NCI-H524 (cell line): Measurements from ENCODE around the gene HSDL2.
A peak's percentile ranks its signal among the peaks of the same experiment; 100 is the strongest.

Experiments used
- DNase-seq, 2 experiments: peaks; one replicate each; lab custom pipeline; 2025; lab: John Stamatoyannopoulos, UW

The HSDL2 gene

DNA sequence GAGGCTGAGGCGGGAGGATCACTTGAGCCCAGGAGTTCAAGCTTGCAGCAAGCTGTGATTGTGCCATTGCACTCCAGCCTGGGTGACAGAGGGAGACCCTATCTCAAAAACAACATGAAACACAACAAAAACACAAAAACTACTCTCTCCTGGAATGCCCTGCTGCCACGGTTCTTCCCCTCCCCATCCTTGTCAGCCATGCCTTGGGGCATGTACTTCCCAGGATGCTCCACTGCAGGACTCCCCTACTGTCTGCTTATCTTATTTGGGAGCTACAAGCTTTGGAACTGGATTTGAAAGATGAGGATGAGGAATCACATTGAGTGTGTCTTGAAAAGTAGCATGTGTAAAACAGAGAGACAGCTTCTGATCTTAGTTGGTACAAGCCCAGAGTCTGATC lies 66.6 kb downstream of the HSDL2 start:
- no peak for DNase-seq

DNA sequence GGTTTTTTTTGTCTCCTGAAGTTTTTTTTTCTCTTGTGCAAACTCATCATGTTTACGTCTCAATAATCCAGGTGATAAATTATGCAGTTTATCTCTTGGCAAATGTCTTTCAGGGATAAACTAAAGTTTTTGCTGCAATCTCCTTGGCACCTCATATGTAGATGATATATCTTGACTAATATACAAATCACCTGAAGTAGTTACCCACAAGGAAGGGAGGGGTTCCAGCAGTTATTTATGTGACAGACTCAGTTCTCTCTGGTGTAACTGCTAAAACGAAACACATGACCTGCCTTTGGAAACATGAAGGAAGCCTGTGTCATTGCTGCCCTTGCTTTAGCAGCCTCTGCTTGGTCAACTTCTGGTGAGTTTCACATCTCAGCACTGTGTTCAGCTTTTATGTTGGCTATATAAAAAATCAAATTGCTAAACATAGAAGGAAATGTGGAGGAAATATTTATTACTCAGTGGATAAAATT lies 67.4 kb downstream of the HSDL2 start:
- no peak for DNase-seq

DNA sequence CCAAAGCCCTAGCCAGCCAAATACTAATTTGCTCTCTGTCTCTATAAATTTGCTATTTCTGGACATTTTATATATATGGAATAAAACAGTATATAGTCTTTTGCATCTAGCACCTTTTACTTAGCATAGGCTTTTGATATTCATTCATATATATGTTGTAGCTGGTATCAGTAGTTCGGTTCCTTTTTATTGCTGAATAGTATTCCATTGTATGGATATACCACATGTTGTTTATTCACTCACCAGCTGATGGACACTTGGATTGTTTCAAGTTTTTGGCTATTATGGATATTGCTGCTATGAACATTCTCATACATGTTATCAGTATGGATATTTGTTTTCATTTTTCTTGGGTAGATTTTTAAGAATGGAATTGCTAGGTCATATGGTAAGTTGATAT lies 82.9 kb downstream of the HSDL2 start:
- DNase-seq, result no peak

DNA sequence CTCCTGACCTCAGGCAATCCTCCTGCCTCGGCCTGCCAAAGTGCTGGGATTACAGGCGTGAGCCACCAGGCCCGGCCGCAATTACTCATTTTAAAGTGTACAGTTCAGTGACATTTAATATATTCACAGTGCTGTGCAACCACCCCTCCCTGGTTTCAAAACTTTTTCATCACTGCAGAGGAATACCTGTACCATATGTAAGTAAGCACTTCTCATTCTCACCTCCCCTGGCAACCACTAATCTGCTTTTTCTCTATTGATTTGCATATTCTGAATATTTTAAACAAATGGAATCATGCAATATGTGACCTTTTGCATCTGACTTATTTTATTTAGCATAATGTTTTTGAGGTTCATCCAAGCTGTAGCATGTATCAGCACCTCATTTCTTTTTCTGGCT lies 85.4 kb downstream of the HSDL2 start:
- no peak for DNase-seq

DNA sequence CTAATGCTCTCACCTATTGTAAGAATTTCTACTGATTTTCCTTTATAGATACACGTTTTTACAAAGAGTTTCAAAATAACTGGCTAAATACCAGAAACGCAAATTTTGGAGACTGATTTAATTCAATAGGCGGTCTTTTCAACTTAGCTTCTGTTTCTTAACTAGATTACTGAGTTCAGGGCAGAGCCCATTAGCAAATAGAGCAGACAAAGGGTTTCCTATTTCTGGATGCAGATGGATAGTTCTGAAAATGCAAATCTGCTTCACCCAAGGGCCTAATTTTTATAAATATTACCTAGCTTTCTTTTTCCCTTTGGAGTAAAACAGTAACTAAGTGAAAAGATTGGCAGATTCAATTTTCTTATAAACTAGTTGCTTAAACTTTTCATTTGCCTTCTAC lies 93.1 kb downstream of the HSDL2 start:
- DNase-seq, result no peak

DNA sequence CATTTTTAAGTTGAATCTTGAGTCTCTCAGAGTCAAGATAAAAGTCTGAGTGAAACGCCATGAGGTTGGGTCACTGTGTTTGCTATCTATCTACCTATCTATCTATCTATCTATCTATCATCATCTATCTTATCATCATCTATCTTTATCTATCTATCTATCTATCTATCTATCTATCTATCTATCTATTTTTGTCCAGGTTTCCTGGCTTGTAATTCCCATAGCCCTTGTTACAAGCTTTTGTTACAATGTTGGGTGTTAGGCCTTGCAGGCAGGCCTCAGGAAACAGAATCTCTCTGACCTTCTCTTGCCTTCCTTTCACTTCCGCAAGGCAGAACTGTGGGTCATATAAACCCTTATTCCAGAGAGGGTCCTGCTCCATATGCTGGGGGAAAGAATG lies 94.1 kb downstream of the HSDL2 start:
- DNase-seq, result no peak

DNA sequence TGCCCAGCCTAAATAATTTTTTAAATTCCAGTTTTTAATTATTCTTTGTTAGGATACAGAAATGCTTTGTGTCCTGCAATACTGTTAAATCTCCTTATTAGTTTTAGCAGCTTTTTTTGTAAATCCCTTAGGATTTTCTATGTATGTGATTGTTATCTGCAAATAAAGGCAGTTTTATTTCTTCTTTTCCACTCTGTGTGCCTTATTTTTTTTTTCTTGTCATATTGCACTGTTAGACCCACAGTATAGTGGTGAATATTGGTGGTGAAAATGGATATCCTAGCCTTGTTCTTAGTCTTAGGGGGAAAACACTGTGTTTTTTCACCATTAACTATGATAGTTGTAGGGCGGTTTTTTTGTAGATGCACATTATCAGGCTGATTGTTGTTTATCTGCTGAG lies 95.4 kb downstream of the HSDL2 start:
- no peak for DNase-seq

DNA sequence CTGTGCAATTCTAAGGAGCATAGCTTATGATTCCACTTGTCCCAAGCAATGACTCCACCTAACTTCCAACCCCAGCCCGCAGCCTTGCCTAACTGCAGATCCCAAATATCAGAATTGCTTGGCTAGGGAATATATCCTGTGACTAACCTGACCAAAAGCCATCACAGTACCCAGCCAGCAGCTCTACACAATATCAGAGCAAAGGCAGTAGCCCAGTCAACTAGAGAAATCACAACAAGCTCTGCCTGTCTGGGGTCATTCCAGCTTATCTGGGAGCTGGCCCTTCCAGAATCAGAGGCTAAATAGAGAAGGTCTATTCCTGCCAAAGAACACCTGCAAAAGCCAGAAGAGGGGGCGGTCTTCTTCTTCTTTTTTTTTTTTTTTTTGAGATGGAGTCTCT lies 97.4 kb downstream of the HSDL2 start:
- no peak for DNase-seq

DNA sequence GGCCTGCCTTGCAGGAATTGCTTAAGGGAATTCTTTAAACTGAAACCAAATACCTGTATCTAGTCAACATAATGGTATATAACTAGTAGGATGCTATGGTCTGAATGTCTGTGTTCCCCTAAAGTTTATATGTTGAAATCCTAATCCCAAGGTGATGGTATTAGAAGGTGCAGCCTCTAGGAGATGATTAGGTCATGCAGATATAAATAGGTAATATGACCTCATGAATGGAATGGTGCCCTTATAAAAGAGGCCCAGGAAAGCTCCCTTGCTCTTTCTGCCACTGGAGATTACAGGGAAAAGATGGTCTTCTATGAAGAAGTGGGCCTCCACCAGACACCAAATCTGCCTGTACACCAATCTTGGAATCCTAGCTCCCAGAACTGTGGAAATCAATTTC lies 99.3 kb downstream of the HSDL2 start:
- DNase-seq, result no peak

DNA sequence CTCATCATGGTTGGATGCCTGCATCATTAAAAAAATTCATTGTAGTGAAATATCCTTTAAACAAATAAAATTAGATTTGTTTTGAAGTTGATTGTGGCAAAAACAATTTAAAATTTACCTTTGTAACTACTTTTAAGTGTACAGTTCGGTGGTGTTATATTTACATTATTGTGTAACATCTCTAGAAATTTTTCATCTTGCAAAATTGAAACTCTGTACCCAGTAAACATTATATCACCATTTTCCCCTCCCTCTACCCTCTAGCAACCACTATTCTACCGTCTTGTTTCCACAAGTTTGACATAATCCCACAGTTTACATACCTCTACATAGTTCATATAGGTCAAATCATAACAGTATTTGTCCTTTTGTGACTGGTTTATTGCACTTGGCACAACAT lies 104.7 kb downstream of the HSDL2 start:
- no peak for DNase-seq

DNA sequence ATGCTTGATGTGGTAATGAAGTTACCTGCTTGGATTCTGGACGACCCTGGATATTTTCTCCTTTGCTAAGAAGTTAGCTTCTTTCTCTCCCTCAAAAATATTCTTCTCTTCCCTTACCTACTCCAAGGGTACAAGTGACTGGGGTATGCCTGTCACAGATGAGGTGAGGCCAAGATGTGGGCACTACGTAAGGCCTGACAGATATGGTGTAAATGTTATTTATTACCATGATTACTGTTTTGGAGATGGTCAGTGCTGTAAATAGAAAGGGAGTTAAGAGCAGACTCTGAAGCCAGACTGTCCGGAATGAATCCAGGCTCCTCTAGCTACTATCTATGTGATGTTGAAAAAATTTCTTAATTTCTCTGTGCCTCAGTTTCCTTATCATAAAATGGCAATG lies 105.7 kb downstream of the HSDL2 start:
- no peak for DNase-seq

DNA sequence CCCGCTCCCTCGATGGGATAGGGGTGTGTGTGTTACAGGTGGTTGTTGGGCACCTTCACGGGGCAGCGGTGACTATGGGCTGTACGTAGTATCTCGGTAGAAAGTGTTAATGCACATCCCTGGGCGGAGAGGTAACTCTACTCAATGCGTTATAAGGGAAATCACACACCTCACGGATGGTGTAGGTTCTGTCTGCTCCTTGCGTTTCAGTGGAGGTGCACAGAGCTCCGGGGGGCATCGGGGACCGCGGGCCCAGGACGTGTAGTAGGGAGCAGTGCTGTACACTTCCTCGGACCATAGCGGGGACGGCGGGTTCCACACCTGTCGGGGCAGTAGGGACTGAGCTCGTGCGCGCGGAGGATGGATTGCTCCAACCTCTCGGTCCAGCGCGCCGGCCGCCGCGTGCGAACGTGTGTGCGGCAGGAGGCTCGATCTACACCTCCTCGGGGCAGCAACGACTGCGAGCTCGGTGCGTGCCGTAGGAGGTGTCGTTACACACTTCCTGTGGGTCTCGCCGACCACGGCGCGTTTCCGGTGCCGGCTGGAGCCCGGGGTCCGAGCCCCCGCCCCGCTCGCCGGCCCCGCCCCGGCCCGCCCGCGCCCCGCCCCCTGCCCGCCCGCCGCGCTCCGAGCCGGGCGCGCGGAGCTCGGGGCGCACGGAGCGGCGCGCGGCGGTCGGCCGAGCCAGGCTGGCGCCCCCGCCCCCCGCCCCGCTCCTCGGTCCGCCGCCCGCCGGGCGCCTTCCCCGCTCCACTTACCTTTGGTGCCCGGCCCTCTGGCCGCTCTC lies 106.5 kb downstream of the HSDL2 start, which contains the start of gene KIAA1958:
Gene KIAA1958, plus strand, starts transcription at position 607 of the 787 bp plus-strand sequence. CDS start 87,254 bp downstream, outside the sequence.
- peak; percentile 75 to 87 for DNase-seq

DNA sequence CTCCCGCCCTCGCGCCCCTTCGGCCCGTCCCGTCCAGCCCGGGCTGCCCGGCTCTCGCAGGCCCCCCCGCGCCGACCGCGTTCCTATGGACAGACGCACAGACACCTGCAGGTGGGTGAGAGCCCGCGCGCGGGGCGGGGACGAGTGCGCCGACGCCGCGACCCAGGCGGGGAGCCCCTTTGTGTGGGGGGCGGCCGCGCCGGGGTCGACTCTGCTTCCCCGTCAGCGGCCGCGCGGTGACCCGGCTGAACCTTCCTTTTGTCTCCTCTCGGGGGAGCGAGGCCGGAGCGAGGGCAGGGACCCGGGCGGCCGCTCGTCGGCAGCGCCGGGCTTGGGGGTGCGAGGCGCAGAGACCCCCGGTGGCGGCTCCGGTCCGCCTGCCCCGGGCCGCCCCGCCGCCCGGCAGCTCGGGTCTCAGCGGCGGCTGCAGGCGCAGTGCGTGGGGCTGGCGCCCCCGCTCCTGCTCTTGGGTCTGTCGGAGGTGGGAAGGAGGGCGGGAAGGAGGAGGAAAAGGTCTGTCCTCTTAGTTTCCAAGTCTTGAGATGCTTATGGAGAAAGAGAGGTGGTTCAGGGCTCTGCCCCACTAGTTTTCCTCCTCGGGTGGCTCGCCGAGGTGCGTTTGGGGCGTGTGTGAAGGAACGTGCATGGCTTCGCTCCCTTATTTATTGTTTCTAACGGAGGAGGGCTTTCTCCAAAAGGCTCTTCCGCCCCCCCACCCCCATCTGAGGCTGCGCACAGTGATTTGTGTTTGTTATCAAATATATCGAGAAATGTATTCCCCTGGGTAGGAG lies 107.3 kb downstream of the HSDL2 start:
- DNase-seq, result peak; percentile 51 to 68

DNA sequence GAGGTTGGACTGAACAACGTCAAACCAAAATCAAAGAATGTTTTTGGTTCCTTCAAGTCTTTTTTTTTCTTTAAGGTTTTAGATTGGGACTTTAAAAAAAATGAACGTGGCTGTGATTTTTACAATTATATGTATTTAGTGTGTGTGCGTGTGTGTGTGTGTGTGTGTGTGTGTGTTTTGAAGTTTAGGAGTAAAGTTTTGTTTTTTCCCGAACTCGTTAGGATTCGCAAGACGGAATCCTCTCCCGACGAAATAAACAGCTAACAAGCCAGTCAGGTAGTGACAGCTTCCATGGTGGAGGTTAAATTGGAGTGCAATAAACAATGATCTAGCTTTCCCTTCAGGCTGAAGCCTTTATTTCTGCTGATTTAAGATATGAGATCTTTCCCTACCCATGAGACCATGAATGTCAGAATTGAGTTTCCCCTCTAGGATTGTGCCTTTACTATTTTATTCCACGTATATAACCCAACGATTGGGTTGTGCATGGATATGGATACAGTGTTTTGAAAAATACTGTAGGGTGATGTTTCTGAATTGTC lies 108.0 kb downstream of the HSDL2 start:
- DNase-seq, result peak in 1 of 2 experiments; percentile 22

DNA sequence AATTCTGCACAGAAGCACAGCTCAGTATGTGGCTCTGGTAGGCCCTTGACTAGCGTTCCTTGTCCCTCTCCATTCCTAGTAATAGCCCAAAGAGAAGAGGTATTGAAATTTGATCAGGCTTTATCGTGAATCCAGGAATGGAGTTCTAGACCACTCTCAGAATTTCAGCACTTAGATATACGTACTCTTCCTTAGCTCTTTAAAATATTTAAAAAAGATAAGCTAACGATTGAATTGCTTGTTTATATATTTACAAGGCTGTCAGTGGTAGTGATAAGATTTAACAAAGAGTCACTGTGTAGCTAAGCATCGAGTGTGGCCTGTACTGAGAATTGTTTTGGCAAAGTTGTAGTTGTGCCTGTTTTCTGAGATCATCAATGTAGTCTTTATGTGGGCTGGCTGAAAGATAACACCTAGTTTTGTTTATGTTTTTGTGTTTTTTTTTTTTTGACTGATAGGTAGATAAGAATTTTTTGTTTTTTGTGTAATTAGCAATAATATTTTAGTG lies 109.2 kb downstream of the HSDL2 start:
- peak; percentile 27 to 62 for DNase-seq

DNA sequence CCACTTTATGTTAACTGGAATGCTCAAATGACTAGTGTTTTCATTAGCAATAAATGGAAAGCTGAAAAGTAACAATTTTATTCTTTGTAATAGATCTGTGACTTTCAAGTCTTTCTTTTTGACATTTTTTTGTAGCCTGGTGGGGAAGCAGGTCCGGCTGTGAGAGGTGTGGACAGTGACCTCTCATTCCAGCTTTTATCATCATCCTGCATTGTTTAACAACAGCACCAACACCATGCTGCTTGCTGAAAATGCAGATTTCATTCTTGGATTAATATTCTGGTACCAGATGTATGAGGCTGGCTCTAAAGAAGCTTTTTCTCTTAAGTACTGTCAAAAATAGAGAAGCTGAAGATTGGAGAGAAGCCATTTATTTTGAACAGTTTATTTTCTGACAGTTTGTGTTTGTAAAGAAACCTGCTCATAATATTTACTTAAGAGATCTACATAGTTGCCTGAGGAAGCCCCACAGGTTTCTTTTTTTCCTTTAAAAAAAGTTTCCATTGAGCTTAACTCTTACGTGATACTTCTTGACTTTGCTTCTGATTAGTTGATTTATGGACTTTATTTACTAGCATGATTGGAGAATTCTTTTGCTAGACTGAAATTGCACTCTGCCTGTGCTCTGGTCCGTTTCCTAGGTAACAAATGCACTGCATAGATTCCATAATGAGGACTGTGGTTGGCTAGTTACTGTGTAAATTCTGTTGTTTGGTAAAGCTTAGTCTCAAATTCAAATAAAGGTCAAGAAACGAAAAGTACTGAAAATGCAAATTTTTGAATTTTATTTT lies 110.2 kb downstream of the HSDL2 start:
- DNase-seq, result peak in 1 of 2 experiments; percentile 23

DNA sequence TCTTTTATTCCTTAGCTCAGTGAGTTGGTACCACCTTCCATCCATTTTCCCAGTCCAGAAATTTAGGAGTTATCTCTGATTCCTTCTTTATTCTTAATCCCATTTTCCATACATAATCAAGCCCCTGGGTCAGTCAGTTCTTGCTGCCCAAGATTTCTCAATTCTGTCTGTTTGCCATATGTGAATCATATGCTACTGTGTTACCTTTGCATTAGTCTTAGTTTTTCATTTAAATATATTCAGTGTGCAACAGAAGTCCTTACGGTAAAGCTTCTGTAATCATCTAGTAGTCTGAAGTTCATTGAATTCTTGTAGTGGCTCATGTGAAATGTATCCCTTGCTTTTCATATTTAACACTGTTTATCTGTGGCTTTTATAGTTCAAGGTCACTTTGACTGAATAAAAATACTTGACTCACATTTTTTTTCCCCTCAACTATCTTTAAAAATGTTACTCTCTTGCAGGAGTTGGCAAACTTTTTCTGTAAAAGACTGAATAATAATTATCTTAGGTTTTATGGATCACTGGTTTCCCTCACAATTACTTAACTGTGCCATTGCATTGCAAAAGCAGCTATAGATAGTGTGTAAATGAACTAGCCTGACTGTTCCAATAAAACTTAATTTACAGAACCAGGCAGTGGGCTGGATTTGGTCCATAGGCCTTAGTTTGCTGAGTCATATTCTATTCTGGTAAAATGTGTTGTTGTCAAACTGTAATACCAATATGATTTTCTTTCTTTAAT lies 113.7 kb downstream of the HSDL2 start:
- DNase-seq, result no peak

DNA sequence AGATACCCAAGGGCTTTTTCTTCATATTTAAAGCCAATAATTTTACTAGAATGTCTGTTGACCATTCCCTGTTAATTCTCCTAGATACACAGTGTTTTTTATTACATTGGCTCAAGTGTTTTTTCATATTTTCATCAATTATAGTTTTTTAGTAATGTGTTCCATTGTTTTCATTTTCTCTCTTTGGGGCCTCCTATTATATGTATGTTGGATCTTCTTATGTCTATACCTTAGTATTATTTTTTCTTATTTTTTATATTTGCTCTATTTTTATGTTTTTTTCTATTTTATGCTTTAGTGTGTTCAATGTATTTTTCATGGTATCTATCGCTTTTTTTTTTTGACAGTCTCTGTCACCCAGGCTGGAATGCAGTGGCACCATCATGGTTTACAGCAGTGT lies 114.2 kb downstream of the HSDL2 start:
- DNase-seq, result no peak

DNA sequence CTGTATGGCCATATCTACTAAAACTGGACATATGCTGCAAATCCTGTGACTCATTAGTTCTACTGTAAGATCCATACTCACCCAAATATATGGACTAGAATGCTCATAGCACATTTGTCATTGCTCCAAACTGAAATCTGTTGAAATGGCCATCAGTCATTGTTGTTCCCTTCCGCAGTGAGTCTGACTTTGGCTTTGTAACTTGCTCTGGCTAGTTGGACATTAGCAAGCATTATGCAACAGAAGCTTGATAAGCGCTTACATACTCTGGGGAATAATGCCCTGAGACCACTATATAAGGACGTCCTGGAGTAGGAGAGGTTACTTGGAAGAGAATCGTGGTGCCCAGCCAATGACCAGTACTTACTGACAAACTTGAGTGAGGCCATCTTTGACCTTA lies 115.7 kb downstream of the HSDL2 start:
- DNase-seq, result no peak

DNA sequence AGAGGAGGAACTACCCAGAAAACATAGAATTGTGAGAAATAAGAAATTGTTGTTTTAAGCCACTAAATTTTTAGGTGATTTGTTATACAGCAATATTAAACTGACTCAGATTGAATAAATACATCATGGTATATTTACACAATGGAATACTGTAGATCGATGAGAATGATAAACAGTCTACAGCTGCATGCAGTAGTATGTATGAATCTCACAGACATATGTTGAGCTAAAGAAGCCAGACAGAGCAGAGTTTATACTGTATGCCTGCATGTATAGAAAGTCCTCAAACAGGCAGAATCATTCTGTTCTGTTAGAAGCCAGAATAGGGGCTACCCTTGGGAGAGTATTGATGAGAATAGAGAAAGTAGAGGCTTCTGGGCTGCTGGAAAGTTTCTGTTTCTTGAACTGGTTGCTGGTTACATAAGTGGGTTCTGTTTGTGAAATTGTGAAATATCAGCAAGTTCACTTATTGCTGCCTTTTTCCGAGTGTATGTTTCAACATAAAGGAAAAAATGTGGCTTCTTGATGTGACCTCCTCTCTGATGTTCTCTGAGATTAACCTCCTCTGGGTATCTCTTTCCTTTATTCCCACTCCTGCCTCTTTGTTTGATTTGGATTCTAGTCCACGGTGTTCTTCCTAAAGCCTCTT lies 116.3 kb downstream of the HSDL2 start:
- DNase-seq, result no peak

DNA sequence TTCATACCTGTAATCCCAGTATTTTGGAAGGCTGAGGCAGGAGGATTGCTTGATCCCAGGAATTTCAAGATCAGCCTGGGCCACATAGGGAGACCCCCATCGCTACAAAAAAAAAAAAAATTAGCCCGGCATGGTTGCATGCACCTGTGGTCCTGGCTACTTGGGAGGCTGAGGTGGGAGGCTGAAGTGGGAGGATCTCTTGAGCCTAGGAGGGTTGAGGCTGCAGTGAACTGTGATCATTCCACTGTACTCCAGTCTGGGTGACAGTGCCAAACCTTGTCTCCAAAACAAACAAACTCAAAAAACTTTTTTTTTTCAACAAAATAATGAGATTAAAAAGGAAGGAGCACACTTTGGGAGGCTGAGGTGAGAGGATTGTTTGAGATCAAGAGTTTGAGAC lies 120.9 kb downstream of the HSDL2 start:
- no peak for DNase-seq
